Keratinocyte (primary cell): ENCODE measurements around the gene SYCP1.

Source experiments
- CTCF ChIP-seq, 3 experiments: IDR thresholded peaks in 1 of 3; conservative IDR thresholded peaks in 1 of 3; optimal IDR thresholded peaks in 1 of 3; 2 replicates in 2 of 3; 3 replicates in 1 of 3; pipeline versions ENCODE3 to v1.5.1; 2011; ENCODE audit warnings: low read length in 3 of 3, mild to moderate bottlenecking in 3 of 3, moderate library complexity in 2 of 3, control low read depth in 1 of 3, inconsistent platforms in 1 of 3; ENCODE audit not compliant: insufficient read depth in 2 of 3; ENCODE audit errors: extremely low read depth in 1 of 3
- EZH2 ChIP-seq: IDR thresholded peaks from one replicate; pipeline ENCODE4 v1.6.1; 2012; ENCODE audit warnings: inconsistent platforms, mild to moderate bottlenecking, low read length, moderate library complexity

GRCh38 chr1:114976891-114977290 lies 122.2 kb downstream of the SYCP1 start:
- no peak for TF ChIP-seq CTCF (optimal IDR thresholded peaks at IDR 0.05 in 1 of 3, IDR thresholded peaks at IDR 0.05 in 1 of 3, conservative IDR thresholded peaks at IDR 0.05 in 1 of 3; ENCODE audit: extremely low read depth in 1 of 3, insufficient read depth in 2 of 3, low read length in 3 of 3)
- TF ChIP-seq EZH2: no peak
